Right ventricle myocardium superior (tissue), 1 donor: Measurements from ENCODE around the gene R3HDM4. TPM values are rescaled to one million over a fixed set of nuclear protein-coding genes. Genes with fewer than 3 reads are reported as not detected.
"Not testable (repeated sequence)": the region's sequence is repeated elsewhere in the genome, so short reads cannot be mapped to it uniquely, and the experiment has no call there.

Source experiments
- ATAC-seq: fragments of 200-7000 bp; cut with Tn5 transposase; one replicate; pipeline ENCODE4 v1.9.1; 2020; ENCODE audit warnings: mild to moderate bottlenecking; ENCODE audit not compliant: poor library complexity
- DNase-seq: peaks from one replicate; pipeline ENCODE4 v3.0.0-alpha.2; 2020
- intact Hi-C: fragments of 100-400 bp; cut with DNase I; formaldehyde crosslinking; loops from one replicate; pipeline ENCODE4 v1.11.2; 2022
- long read RNA-seq: library from polyadenylated mRNA; unstranded; transcript quantifications from one replicate; pipeline ENCODE4 v2.0.0, GENCODE V29; 2021
- total RNA-seq: library from RNA; stranded (reverse); fragmentation: NEBNext Ultra II Directional; extraction: Animal tissue kit (Norgen Biotek cat#: 25700); gene quantifications from one replicate; pipeline ENCODE4 v1.2.1, GENCODE V29; 2021
- donor health status: DM: no; HTN: yes; CAD: no; lungs with severe emphysema.

The R3HDM4 gene
- total RNA-seq, result 20.3 TPM
- long read RNA-seq, transcript R3HDM4-201 (8 exons, 1,815 nt), result major isoform, 36 of 44 reads
- long read RNA-seq, partial matches to known transcripts, result 2 of 44 reads
- long read RNA-seq, other reads (novel, unspliced or antisense), result 6 of 44 reads

GRCh38 chr19:913080-913748 lies at the start of gene R3HDM4:
Gene R3HDM4 (minus strand): TSS chr19:913219. CDS start chr19:913157, 62 bp downstream.
- intact Hi-C loops, result no loop called here

GRCh38 chr19:961866-962620 lies 49.0 kb upstream of the R3HDM4 start:
- no peak for DNase-seq
- no peak for ATAC-seq
- intact Hi-C loops, result no loop called here

More at GRCh38 chr19:913080-913748, at the start of gene R3HDM4:
- ATAC-seq (peak; percentile 96), DNase-seq (peak; percentile 90)

- intact Hi-C loops, result no loop called here
- ATAC-seq (no peak), DNase-seq (no peak)
Measured at GRCh38 chr19:960601-960938, 47.6 kb upstream of the R3HDM4 start.

- DNase-seq (no peak), ATAC-seq (no peak)
- intact Hi-C loops, result no loop called here
Measured at GRCh38 chr19:960020-960419, 47.0 kb upstream of the R3HDM4 start.

- DNase-seq (no peak), ATAC-seq (no peak)
- intact Hi-C loops, result no loop called here
Measured at GRCh38 chr19:958967-959855, 46.2 kb upstream of the R3HDM4 start.

GRCh38 chr19:957578-957977 lies 44.6 kb upstream of the R3HDM4 start:
- DNase-seq, intact Hi-C loops, ATAC-seq: not testable (repeated sequence)

GRCh38 chr19:956766-957440 lies 43.9 kb upstream of the R3HDM4 start:
- intact Hi-C loops, result no loop called here
- DNase-seq, result no peak
- no peak for ATAC-seq

GRCh38 chr19:955803-956765 lies 43.1 kb upstream of the R3HDM4 start:
- ATAC-seq (no peak), DNase-seq (no peak)
- intact Hi-C loops, result no loop called here

GRCh38 chr19:954672-955494 lies 41.9 kb upstream of the R3HDM4 start:
- ATAC-seq (no peak), DNase-seq (no peak)
- intact Hi-C loops, result no loop called here

GRCh38 chr19:954272-954671 lies 41.3 kb upstream of the R3HDM4 start:
- no peak for ATAC-seq

GRCh38 chr19:953445-954271 lies 40.6 kb upstream of the R3HDM4 start:
- ATAC-seq, result no peak

More at GRCh38 chr19:954272-954671, 41.3 kb upstream of the R3HDM4 start:
- no peak for DNase-seq
- intact Hi-C loops, result no loop called here

GRCh38 chr19:952680-953444 lies 39.8 kb upstream of the R3HDM4 start:
- no peak for DNase-seq
- no peak for ATAC-seq
- intact Hi-C loops, result no loop called here

More at GRCh38 chr19:953445-954271, 40.6 kb upstream of the R3HDM4 start:
- DNase-seq, result no peak
- intact Hi-C loops, result no loop called here

GRCh38 chr19:952049-952679 lies 39.1 kb upstream of the R3HDM4 start:
- intact Hi-C loops, result no loop called here
- no peak for ATAC-seq
- no peak for DNase-seq

GRCh38 chr19:950352-951066 lies 37.5 kb upstream of the R3HDM4 start:
- DNase-seq, result no peak
- intact Hi-C loops, result no loop called here
- no peak for ATAC-seq
